Neuronal stem cell (in vitro differentiated cells): ENCODE measurements around the gene KRT33B.
"Not testable (repeated sequence)": the region's sequence is repeated elsewhere in the genome, so short reads cannot be mapped to it uniquely, and the experiment has no call there.

Source experiments
- DNase-seq: peaks from one replicate; pipeline ENCODE4 v3.0.0-alpha.2; 2013; ENCODE audit warnings: low spot score
- H2AFZ ChIP-seq: one replicate; pipeline ENCODE4 v1.6.1; 2013; ENCODE audit warnings: mild to moderate bottlenecking, low read length, inconsistent platforms
- H2AK5ac ChIP-seq: 2 replicates; pipeline ENCODE4 v1.6.1; 2013; ENCODE audit warnings: low read depth, mild to moderate bottlenecking, inconsistent platforms, low read length, moderate library complexity, mixed read lengths
- H2BK120ac ChIP-seq: 2 replicates; pipeline ENCODE4 v1.6.1; 2013; ENCODE audit warnings: low read depth, mild to moderate bottlenecking, inconsistent platforms, low read length, moderate library complexity, mixed read lengths
- H2BK12ac ChIP-seq: one replicate; pipeline ENCODE4 v1.6.1; 2013; ENCODE audit warnings: low read length, inconsistent platforms
- H2BK15ac ChIP-seq: 2 replicates; pipeline ENCODE4 v1.6.1; 2013; ENCODE audit warnings: mild to moderate bottlenecking, low read length, inconsistent platforms, mixed read lengths
- H2BK5ac ChIP-seq: one replicate; pipeline ENCODE4 v1.6.1; 2013; ENCODE audit warnings: inconsistent platforms, mild to moderate bottlenecking, low read length, moderate library complexity
- H3K14ac ChIP-seq: one replicate; pipeline ENCODE4 v1.6.1; 2013; ENCODE audit warnings: low read length, inconsistent platforms
- H3K18ac ChIP-seq: 2 replicates; pipeline ENCODE4 v1.6.1; 2013; ENCODE audit warnings: low read length, inconsistent platforms
- H3K23ac ChIP-seq: 2 replicates; pipeline ENCODE4 v1.6.1; 2013; ENCODE audit warnings: low read depth, mild to moderate bottlenecking, mixed read lengths, low read length, inconsistent platforms; ENCODE audit not compliant: poor library complexity
- H3K27ac ChIP-seq: replicated peaks from 3 replicates; pipeline ENCODE4 v1.5.1; 2013; ENCODE audit warnings: low read length, inconsistent platforms
- H3K27me3 ChIP-seq, 3 experiments: 2 replicates each; pipeline ENCODE4 v1.6.1; 2013; ENCODE audit warnings: low read length in 3 of 3, mild to moderate bottlenecking in 2 of 3, inconsistent platforms in 1 of 3, low read depth in 1 of 3, mixed read lengths in 1 of 3, moderate library complexity in 1 of 3; ENCODE audit not compliant: control insufficient read depth in 3 of 3, insufficient read depth in 3 of 3
- H3K36me3 ChIP-seq, 2 donors: replicated peaks in 1 of 2; 2 replicates each; pipeline ENCODE4 v1.6.1; 2013; ENCODE audit warnings: low read length in 2 of 2; ENCODE audit not compliant: control insufficient read depth in 2 of 2, insufficient read depth in 2 of 2
- H3K4ac ChIP-seq: 2 replicates; pipeline ENCODE4 v1.6.1; 2013; ENCODE audit warnings: inconsistent platforms, mild to moderate bottlenecking, low read length, moderate library complexity
- H3K4me1 ChIP-seq, 2 donors: 1 replicate in 1 of 2; 2 replicates in 1 of 2; pipeline ENCODE4 v1.6.1; 2013; ENCODE audit warnings: low read length in 2 of 2, low read depth in 1 of 2; ENCODE audit not compliant: control insufficient read depth in 2 of 2, insufficient read depth in 1 of 2
- H3K4me2 ChIP-seq: one replicate; pipeline ENCODE4 v1.6.1; 2013; ENCODE audit warnings: mild to moderate bottlenecking, low read length, inconsistent platforms; ENCODE audit not compliant: insufficient read depth, poor library complexity, severe bottlenecking
- H3K4me3 ChIP-seq, 2 donors: 2 replicates each; pipeline ENCODE4 v1.5.1; 2013; ENCODE audit warnings: low read length in 2 of 2, mild to moderate bottlenecking in 2 of 2, inconsistent platforms in 1 of 2, moderate library complexity in 1 of 2
- H3K79me1 ChIP-seq: one replicate; pipeline ENCODE4 v1.6.1; 2013; ENCODE audit warnings: low read depth, mild to moderate bottlenecking, inconsistent platforms, low read length, moderate library complexity
- H3K9ac ChIP-seq: one replicate; pipeline ENCODE4 v1.6.1; 2013; ENCODE audit warnings: mild to moderate bottlenecking, low read depth, low read length, inconsistent platforms; ENCODE audit not compliant: poor library complexity
- H3K9me3 ChIP-seq, 2 donors: replicated peaks in 1 of 2; 2 replicates each; pipeline versions ENCODE3 to v1.6.1; 2013; ENCODE audit warnings: low read length in 2 of 2, mild to moderate bottlenecking in 2 of 2, inconsistent platforms in 1 of 2, low read depth in 1 of 2, mixed read lengths in 1 of 2, moderate library complexity in 1 of 2; ENCODE audit not compliant: control insufficient read depth in 2 of 2, insufficient read depth in 1 of 2
- H4K8ac ChIP-seq: one replicate; pipeline ENCODE4 v1.6.1; 2013; ENCODE audit warnings: low read depth, mild to moderate bottlenecking, inconsistent platforms, low read length, moderate library complexity
- H4K91ac ChIP-seq: one replicate; pipeline ENCODE4 v1.6.1; 2013; ENCODE audit warnings: low read length, low read depth, mild to moderate bottlenecking, inconsistent platforms; ENCODE audit not compliant: poor library complexity
- WGBS, 2 donors: extraction: QIAGEN DNeasy Blood & Tissue Kit; methylation state at CpG; one replicate each; pipeline ENCODE4 v1.1.7; 2013; ENCODE audit warnings: missing lambda C conversion rate in 2 of 2, mixed read lengths in 1 of 2; ENCODE audit not compliant: insufficient read length in 2 of 2, insufficient replicate concordance in 1 of 2; ENCODE audit errors: extremely low coverage in 2 of 2; 5-methylcytosine and 5-hydroxymethylcytosine counted together

The KRT33B gene

DNA sequence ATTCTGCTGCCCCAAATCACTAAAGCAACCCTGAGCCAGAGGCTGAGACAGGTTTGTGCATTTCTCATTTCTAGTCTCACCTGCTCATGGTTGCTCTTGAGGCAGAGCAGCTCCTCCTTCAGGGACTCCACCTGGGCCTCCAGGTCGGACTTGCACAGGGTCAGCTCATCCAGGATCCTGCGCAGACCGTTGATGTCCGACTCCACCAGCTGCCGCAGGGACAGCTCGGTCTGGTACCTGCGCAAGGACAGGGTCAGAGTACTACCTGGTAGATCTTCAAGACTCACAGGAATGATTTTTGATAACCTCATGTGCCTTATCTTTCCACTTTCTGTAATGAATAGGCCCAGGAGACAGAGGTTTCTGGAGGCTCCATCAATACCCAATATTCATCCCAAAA, 26.7 kb upstream of the KRT33B start:
- Histone ChIP-seq H2AK5ac (no peak overlapping the region), H2AFZ (no peak overlapping the region), H3K4me1 (no peaks in the 10 kb centered on the region), H3K27me3 (peaks cover 0 to 4% (median 0%) of the 10 kb centered on the region in 3 experiments), H3K27ac (no peak overlapping the region), H2BK5ac (no peak overlapping the region), H3K36me3 (no peaks in the 10 kb centered on the region), H3K4me3 (no peak overlapping the region), H2BK120ac (no peak overlapping the region), H3K4me2 (no peak overlapping the region), H2BK12ac (no peak overlapping the region), H3K9me3 (no peaks in the 10 kb centered on the region), H3K79me1 (no peaks in the 10 kb centered on the region), H3K9ac (no peak overlapping the region), H3K4ac (no peak overlapping the region), H4K91ac (no peak overlapping the region), H4K8ac (no peak overlapping the region), H3K23ac (no peak overlapping the region), H3K14ac (no peak overlapping the region), H3K18ac (no peak overlapping the region), H2BK15ac (no peak overlapping the region)
- no peak for DNase-seq
- no CpG with 5 or more reads among the region's 7 CpGs for whole genome bisulfite sequencing, 2 donors

DNA sequence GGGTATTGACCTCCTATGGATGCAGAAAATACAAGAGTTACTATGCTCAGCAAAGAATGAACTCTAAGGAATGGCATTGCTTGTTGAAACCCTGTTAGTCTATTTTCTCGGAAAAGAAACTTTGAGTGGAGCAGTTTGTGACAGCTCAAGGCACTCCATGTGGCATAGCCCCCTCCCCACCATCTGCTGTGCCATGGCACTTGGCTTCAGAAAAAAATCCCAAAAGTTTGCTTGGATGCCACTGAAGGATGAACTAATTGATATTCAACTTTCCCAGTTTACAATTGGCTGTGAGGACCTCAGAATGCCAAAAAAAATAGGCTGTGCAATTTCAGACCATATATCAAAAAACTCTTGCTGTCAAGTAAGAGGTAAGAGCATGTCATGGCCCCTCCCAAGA, 26.0 kb upstream of the KRT33B start:
- Histone ChIP-seq H4K8ac (no peak overlapping the region), H2AK5ac (no peak overlapping the region), H3K14ac (no peak overlapping the region), H3K79me1 (no peaks in the 10 kb centered on the region), H3K36me3 (no peaks in the 10 kb centered on the region), H3K4me1 (no peaks in the 10 kb centered on the region), H4K91ac (no peak overlapping the region), H3K9ac (no peak overlapping the region), H3K4ac (no peak overlapping the region), H2AFZ (no peak overlapping the region), H3K9me3 (no peaks in the 10 kb centered on the region), H3K18ac (no peak overlapping the region), H3K23ac (no peak overlapping the region), H2BK5ac (no peak overlapping the region), H2BK15ac (no peak overlapping the region), H2BK12ac (no peak overlapping the region), H3K4me2 (no peak overlapping the region), H3K27ac (no peak overlapping the region), H3K27me3 (peaks cover 0 to 4% (median 0%) of the 10 kb centered on the region in 3 experiments), H2BK120ac (no peak overlapping the region), H3K4me3 (no peak overlapping the region)
- DNase-seq: no peak
- WGBS, 2 donors: no CpG with 5 or more reads among the region's 1 CpG

DNA sequence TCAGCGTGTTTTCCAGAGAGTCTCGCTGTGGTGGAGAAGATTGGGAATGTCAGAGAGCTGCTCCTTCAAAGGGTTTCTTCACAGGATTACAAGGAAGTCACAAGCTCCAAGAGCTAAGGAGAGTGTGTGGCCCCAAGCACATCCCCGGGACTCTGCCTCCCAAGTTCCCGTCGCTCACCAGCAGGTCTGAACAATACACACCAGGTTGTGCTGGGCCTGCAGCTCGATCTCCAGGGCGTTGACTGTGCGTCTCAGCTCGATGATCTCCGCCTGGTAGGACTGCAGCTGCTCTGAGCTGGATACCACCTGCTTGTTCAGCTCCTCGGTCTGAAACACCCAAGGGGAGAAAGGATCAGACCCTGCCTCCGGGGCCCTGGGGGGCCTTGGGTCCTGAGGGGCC, 25.4 kb upstream of the KRT33B start:
- H3K18ac ChIP-seq, H3K4me2 ChIP-seq, H2BK5ac ChIP-seq, H4K8ac ChIP-seq, H3K36me3 ChIP-seq, H3K79me1 ChIP-seq, H3K4me1 ChIP-seq, H4K91ac ChIP-seq, H3K27me3 ChIP-seq, H2AFZ ChIP-seq, H2AK5ac ChIP-seq, H3K23ac ChIP-seq, H3K9ac ChIP-seq, H2BK12ac ChIP-seq, H3K14ac ChIP-seq, H3K27ac ChIP-seq, H3K4ac ChIP-seq, H2BK15ac ChIP-seq, H2BK120ac ChIP-seq, H3K9me3 ChIP-seq, DNase-seq, H3K4me3 ChIP-seq: not testable (repeated sequence)
- WGBS, 2 donors: no CpG with 5 or more reads among the region's 12 CpGs

DNA sequence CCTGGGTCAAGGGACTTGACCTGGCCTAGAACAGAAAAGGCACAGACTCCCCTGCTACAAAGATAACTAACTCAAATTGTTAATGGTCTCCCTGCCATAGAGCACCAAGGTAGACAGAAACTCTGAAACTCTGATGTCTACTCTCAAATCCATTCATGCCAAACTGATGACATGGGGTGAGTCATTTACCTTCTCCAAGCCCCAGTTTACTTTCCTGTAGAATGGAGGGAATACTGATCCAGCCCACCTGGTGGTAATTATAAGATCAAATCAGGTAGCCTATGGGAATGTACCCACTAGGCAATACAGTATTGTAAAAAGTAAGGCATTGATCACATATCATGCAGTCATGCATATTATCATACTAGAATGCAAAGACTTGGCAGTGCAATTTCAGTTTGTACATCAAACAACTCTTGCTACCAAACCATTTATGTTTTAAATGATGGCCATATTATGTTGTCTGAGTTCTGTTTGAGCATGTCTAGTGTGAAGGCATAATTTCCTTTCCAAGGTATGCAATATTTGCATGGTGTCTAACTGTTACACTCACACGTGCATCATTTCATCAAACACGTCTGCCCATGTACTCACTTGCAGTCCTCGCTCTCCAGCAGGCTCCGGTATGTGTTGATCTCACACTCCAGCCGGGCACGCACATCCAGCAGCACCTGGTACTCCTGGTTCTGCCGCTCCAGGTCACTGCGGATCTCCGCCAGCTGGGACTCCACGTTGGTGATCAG, 24.8 kb upstream of the KRT33B start:
- no peak overlapping the region for H3K4me3 ChIP-seq
- no peak overlapping the region for H3K27ac ChIP-seq
- H3K14ac ChIP-seq: no peak overlapping the region
- no peak overlapping the region for H2BK120ac ChIP-seq
- H4K8ac ChIP-seq: no peak overlapping the region
- no peaks in the 10 kb centered on the region for H3K79me1 ChIP-seq
- no CpG with 5 or more reads among the region's 10 CpGs for WGBS, 2 donors
- H3K4me2 ChIP-seq: no peak overlapping the region
- H4K91ac ChIP-seq: no peak overlapping the region
- no peak overlapping the region for H2BK15ac ChIP-seq
- no peak overlapping the region for H3K23ac ChIP-seq
- no peak overlapping the region for H3K18ac ChIP-seq
- no peak overlapping the region for H2BK12ac ChIP-seq
- H2BK5ac ChIP-seq: no peak overlapping the region
- no peak for DNase-seq
- no peak overlapping the region for H3K9ac ChIP-seq
- no peaks in the 10 kb centered on the region for H3K9me3 ChIP-seq
- no peak overlapping the region for H3K4ac ChIP-seq
- H2AFZ ChIP-seq: no peak overlapping the region
- no peak overlapping the region for H2AK5ac ChIP-seq
- H3K4me1 ChIP-seq: no peaks in the 10 kb centered on the region
- peaks cover 0 to 4% (median 0%) of the 10 kb centered on the region in 3 experiments for H3K27me3 ChIP-seq
- H3K36me3 ChIP-seq: no peaks in the 10 kb centered on the region
